Endothelial cell of umbilical vein (primary cell): ENCODE data around the gene MRPL34. TPM values are rescaled to one million over a fixed set of nuclear protein-coding genes. Genes with fewer than 3 reads are reported as not detected.

Experiments
- BruUV-seq: library from RNA; stranded (reverse); fragments of 400-500 nt; replicated peaks from 2 replicates; lab custom pipeline; 2021; lab: Mats Ljungman, UMichigan
- CTCF ChIA-PET: fragments of 300-600, 350-600 bp; sonication (Branson Sonifier 250); formaldehyde crosslinking; loops from one replicate; lab custom pipeline; 2021; ENCODE audit warnings: antibody characterized with exemption, inconsistent platforms; lab: Charles Lee
- POLR2A ChIA-PET: fragments of 300-600, 350-600 bp; sonication (Branson Sonifier 250); formaldehyde crosslinking; loops from one replicate; lab custom pipeline; 2021; ENCODE audit warnings: antibody characterized with exemption, inconsistent platforms; lab: Charles Lee
- DNase-seq: peaks from one replicate; pipeline ENCODE4 v3.0.0-alpha.2; 2011; ENCODE audit warnings: low read depth, low spot score
- FAIRE-seq: peaks from 2 replicates; lab custom pipeline; 2011; peaks lifted over from hg19 to GRCh38; lab: Jason Lieb, UNC
- H2AFZ ChIP-seq: 2 replicates; pipeline ENCODE4 v1.6.0; 2012; ENCODE audit warnings: low read depth, low read length, control low read depth, inconsistent platforms
- H3K27ac ChIP-seq: 2 replicates; pipeline ENCODE4 v1.5.1; 2011; ENCODE audit warnings: low read depth, mild to moderate bottlenecking, control low read depth, low read length, moderate library complexity; ENCODE audit not compliant: insufficient read depth
- H3K27me3 ChIP-seq, 2 experiments: 2 replicates each; pipeline versions ENCODE4 v1.6.0 to v1.6.1; 2011; ENCODE audit warnings: low read length in 2 of 2, mixed read lengths in 1 of 2; ENCODE audit not compliant: control insufficient read depth in 2 of 2, insufficient read depth in 2 of 2
- H3K36me3 ChIP-seq, 2 experiments: 2 replicates in 1 of 2; 3 replicates in 1 of 2; pipeline ENCODE4 v1.5.1; 2011; ENCODE audit warnings: low read length in 2 of 2, mild to moderate bottlenecking in 1 of 2, moderate library complexity in 1 of 2; ENCODE audit not compliant: control insufficient read depth in 2 of 2, insufficient read depth in 2 of 2; ENCODE audit errors: extremely low read depth in 1 of 2
- H3K4me1 ChIP-seq: 3 replicates; pipeline ENCODE4 v1.5.1; 2011; ENCODE audit warnings: mild to moderate bottlenecking, low read length; ENCODE audit not compliant: control insufficient read depth, insufficient read depth; ENCODE audit errors: extremely low read depth
- H3K4me2 ChIP-seq: 2 replicates; pipeline ENCODE4 v1.6.1; 2011; ENCODE audit warnings: low read length, control low read depth, mixed read lengths; ENCODE audit not compliant: insufficient read depth
- H3K4me3 ChIP-seq, 3 experiments: fragments of 200-600 bp in 1 of 3; sonication (generic), shearing (Covaris generic) in 1 of 3; replicated peaks in 1 of 3; 2 replicates each; pipeline ENCODE4 v1.5.1; 2011 to 2016; ENCODE audit warnings: control low read depth in 3 of 3, low read length in 3 of 3, mild to moderate bottlenecking in 2 of 3, inconsistent platforms in 1 of 3, low read depth in 1 of 3, moderate library complexity in 1 of 3; ENCODE audit not compliant: insufficient read depth in 1 of 3
- H3K79me2 ChIP-seq: 2 replicates; pipeline ENCODE4 v1.6.0; 2012; ENCODE audit warnings: low read length, inconsistent platforms; ENCODE audit not compliant: control insufficient read depth, insufficient read depth
- H3K9ac ChIP-seq: replicated peaks from 2 replicates; pipeline ENCODE3; 2011; ENCODE audit warnings: low read length, control low read depth; ENCODE audit not compliant: insufficient read depth; ENCODE audit errors: extremely low read depth
- H3K9me1 ChIP-seq: replicated peaks from 3 replicates; pipeline ENCODE4 v1.6.0; 2011; ENCODE audit warnings: mild to moderate bottlenecking, low read length; ENCODE audit not compliant: control insufficient read depth, insufficient read depth; ENCODE audit errors: extremely low read depth
- H3K9me3 ChIP-seq: replicated peaks from 2 replicates; pipeline ENCODE4 v1.5.1; 2012; ENCODE audit warnings: low read length, inconsistent platforms; ENCODE audit not compliant: control insufficient read depth, insufficient read depth
- H4K20me1 ChIP-seq: replicated peaks from 2 replicates; pipeline ENCODE3; 2011; ENCODE audit warnings: mild to moderate bottlenecking, low read length; ENCODE audit not compliant: control insufficient read depth, insufficient read depth; ENCODE audit errors: extremely low read depth
- CTCF ChIP-seq, 2 donors: IDR thresholded peaks; 1 replicate in 1 of 2; 2 replicates in 1 of 2; pipeline ENCODE4 v1.5.1; 2011; ENCODE audit warnings: low read length in 2 of 2, mild to moderate bottlenecking in 2 of 2, moderate library complexity in 2 of 2, control low read depth in 1 of 2, inconsistent platforms in 1 of 2, low read depth in 1 of 2; ENCODE audit not compliant: insufficient read depth in 1 of 2; ENCODE audit errors: extremely low read depth in 1 of 2
- FOS ChIP-seq: IDR thresholded peaks from 2 replicates; pipeline ENCODE4 v1.6.1; 2011; ENCODE audit warnings: mild to moderate bottlenecking, low read length, moderate library complexity, borderline replicate concordance; ENCODE audit not compliant: insufficient read depth
- GATA2 ChIP-seq: IDR thresholded peaks from 2 replicates; pipeline ENCODE4 v1.7.0; 2011; ENCODE audit warnings: low read depth, mild to moderate bottlenecking, moderate library complexity, mixed read lengths, low read length; ENCODE audit not compliant: insufficient read length, insufficient read depth
- POLR2A ChIP-seq: IDR thresholded peaks from 2 replicates; pipeline ENCODE4 v1.6.1; 2012; ENCODE audit warnings: low read depth, mild to moderate bottlenecking, control low read depth, low read length
- POLR2AphosphoS5 ChIP-seq: IDR thresholded peaks from 2 replicates; pipeline ENCODE4 v1.6.1; 2012; ENCODE audit warnings: low read depth, mild to moderate bottlenecking, control low read depth, low read length, moderate library complexity; ENCODE audit not compliant: insufficient read depth
- dilution Hi-C: fragments of 300-500 bp; cut with MboI; formaldehyde crosslinking; loops from one replicate; pipeline ENCODE4 v1.15.0; 2019; ENCODE audit warnings: low sequenced_read_pairs; ENCODE audit not compliant: extremely low pct_ligation_motif_present
- intact Hi-C: fragments of 100-400 bp; cut with micrococcal nuclease; formaldehyde crosslinking; loops from one replicate; pipeline ENCODE4 v1.10.0; 2022
- polyA plus RNA-seq, 4 experiments: library from polyadenylated mRNA; depleted of rRNA in 3 of 4; stranded (reverse) in 3 of 4; unstranded in 1 of 4; fragments of >200 nt; gene quantifications; 2 replicates each; pipeline versions ENCODE4 v1.2.1 to v1.2.3, GENCODE V29; 2011 to 2012; ENCODE audit warnings: missing spikeins in 1 of 4
- total RNA-seq: library from RNA; stranded (reverse); gene quantifications from 2 replicates; pipeline ENCODE4 v1.2.3, GENCODE V29; 2021

Gene MRPL34
- total and polyA plus RNA-seq, 2 donors (not counting 3 experiments of a cell fraction or from before 2014, with no cell fraction given), result 45.5 to 55.7 TPM

DNA sequence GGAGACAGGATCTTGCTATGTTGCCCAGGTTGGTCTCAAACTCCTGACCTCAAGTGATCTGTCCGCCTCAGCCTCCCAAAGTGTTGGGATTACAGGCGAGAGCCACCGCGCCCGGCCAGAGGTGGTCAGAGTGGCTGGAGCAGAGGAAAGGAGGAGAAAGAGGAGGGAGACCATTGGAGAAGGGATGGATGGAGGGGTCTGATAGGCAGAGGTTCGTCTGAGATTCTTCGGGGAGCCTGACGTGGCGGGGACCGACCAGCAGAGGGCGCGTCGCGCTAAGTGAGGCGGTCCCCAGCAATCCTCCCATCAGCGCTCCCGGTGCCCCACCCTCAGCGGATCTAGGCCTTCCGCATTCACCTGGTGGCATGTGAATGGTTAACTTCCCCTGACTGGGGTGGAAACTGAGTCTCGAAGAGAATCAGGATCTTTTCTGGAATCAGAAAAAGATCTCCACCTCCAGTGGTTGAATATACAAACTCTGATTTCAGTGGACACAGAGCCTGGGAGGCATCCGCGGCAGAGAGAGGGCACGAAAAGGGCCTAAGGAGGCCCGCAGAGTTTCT is 40.5 kb downstream of the MRPL34 start:
- no peak overlapping the region for H2AFZ ChIP-seq
- BruUV-seq, result no TSS peak
- POLR2A ChIA-PET, result no interaction called here

More for the DNA sequence above, 40.5 kb downstream of the MRPL34 start:
- Histone ChIP-seq H3K27ac (no peak overlapping the region), H3K4me1 (peaks cover 25% of the 10 kb centered on the region), H3K27me3 (no peaks in the 10 kb centered on the region), H3K4me3 (no peak overlapping the region), H3K9me1 (no peaks in the 10 kb centered on the region), H3K79me2 (no peaks in the 10 kb centered on the region), H3K36me3 (no peaks in the 10 kb centered on the region), H3K9ac (no peak overlapping the region), H3K9me3 (no peaks in the 10 kb centered on the region), H4K20me1 (no peaks in the 10 kb centered on the region), H3K4me2 (no peak overlapping the region)
- dilution Hi-C loops (no loop called here), intact Hi-C loops (loop anchor here (1.0 to 2.0 kb wide), 4 partner anchors 40 to 120 kb away; no protein-coding TSS in a partner anchor)
- CTCF ChIA-PET, result interaction anchor here (0.5 to 7.0 kb wide), 3 partner anchors 40 to 53 kb away, joined by 3 to 180 read pairs (median 6); no protein-coding TSS in a partner anchor
- DNase-seq (peak; percentile 62), FAIRE-seq (peak; percentile 92)
- TF ChIP-seq POLR2AphosphoS5 (peak; percentile 20), CTCF (IDR thresholded peaks at IDR 0.05; ENCODE audit: extremely low read depth in 1 of 2, insufficient read depth in 1 of 2, low read depth in 1 of 2, low read length in 2 of 2) (peak; percentile 86 to 96), POLR2A (no peak), FOS (no peak), GATA2 (no peak)
